Measurements from ENCODE around the gene SON. TPM values are rescaled to one million over a fixed set of nuclear protein-coding genes. Genes with fewer than 3 reads are reported as not detected.

SON gene
- total RNA-seq, 4 donors from 2014 or later: 223 to 312 (median 267) TPM

DNA sequence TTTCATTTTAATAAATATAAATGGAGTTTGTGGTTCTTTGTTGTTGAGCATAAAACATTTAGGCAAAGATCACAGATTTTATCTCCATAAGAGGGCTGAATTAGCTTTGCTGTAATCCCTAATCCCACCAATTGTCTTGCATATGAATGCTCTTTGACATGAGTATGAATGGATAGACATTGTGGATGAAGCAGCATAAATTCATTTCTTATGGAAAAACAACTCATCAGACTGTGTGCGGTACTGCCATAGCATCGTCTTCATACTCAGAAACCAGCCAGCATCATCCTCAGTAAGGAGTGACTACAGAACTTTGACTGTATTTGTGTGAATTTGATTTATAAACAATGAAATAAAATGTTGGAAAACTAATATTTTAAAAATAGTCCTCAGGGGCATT lies 19.6 kb downstream of the SON start:
- TF ChIP-seq, protein P1, sequence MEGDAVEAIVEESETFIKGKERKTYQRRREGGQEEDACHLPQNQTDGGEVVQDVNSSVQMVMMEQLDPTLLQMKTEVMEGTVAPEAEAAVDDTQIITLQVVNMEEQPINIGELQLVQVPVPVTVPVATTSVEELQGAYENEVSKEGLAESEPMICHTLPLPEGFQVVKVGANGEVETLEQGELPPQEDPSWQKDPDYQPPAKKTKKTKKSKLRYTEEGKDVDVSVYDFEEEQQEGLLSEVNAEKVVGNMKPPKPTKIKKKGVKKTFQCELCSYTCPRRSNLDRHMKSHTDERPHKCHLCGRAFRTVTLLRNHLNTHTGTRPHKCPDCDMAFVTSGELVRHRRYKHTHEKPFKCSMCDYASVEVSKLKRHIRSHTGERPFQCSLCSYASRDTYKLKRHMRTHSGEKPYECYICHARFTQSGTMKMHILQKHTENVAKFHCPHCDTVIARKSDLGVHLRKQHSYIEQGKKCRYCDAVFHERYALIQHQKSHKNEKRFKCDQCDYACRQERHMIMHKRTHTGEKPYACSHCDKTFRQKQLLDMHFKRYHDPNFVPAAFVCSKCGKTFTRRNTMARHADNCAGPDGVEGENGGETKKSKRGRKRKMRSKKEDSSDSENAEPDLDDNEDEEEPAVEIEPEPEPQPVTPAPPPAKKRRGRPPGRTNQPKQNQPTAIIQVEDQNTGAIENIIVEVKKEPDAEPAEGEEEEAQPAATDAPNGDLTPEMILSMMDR (IDR thresholded peaks at IDR 0.05; ENCODE audit: low read depth): no peak

DNA sequence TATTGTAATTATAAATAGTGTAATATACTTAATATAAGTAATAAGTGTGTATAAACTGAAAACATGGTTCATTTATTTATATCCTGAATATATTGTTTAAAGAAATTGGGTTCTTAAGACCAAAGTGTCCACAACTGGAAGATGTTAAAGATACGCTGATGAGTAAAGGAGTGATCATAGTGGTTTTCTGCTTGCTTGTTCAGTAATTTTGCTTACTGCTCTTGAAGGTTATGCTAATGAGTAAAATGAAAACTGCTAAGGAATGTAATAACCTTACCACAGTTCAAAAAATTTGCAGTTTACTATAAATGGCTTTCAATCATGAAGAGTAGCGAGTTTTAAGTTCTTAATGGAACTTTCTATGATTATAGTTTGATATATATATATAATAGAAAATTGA lies 23.7 kb downstream of the SON start:
- TF ChIP-seq, protein P1 (IDR thresholded peaks at IDR 0.05; ENCODE audit: low read depth): no peak

DNA sequence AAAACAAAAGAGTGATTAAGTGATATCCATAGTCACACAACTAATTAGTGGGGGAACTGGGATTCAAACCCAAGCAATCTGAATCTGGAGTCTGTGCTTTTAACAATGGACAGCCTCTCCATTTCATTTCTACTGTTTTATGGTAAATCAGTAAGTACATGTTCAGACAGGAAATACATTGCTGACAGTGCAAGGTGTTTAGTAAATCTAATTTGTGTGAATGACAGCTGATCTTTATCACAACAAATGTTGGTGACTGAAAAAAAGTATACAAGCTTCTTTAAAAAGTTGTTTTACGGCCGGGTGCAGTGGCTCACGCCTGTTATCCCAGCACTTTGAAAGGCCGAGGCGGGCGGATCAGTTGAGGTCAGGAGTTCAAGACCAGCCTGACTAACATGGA lies 25.1 kb downstream of the SON start:
- TF ChIP-seq, protein P1 (IDR thresholded peaks at IDR 0.05; ENCODE audit: low read depth): no peak

DNA sequence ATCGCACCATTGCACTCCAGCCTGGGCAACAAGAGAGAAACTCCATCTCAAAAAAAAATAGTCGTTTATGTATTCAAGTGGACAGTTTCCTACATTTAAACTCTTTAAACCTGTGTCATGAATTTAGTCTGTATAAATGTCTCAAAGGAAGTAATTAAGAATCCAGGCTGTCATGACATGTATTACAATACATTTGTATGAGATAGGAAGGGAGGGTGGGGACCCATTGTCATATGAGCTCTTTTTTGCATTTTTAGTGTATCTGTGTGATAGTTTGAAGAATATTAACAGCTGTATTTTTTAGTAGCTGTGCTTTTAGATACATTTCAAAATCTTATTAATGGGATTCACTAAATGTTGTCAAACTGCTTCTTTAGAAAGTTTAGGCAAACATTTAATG lies 25.6 kb downstream of the SON start:
- TF ChIP-seq, protein P1 (IDR thresholded peaks at IDR 0.05; ENCODE audit: low read depth): no peak

DNA sequence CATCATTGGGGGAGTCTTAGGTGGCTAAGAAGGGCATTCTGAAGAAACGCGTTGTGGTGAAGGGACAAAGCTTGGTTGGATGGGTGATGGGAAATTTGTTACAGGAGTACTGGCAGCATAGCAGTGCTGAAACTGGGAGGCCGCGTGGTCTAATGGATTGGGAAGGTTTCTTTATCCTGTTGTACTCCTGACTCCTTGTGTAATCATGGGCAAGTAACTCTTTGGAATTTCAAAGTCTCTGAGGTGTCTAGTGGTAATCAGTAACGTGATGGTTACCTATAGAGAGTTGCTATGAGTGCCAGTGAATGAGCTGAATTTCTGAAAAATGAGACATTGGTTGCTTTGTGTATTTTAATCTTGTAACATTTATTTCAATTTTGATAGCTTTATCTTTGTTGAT lies 27.2 kb downstream of the SON start:
- TF ChIP-seq, protein P1 (IDR thresholded peaks at IDR 0.05; ENCODE audit: low read depth): no peak

DNA sequence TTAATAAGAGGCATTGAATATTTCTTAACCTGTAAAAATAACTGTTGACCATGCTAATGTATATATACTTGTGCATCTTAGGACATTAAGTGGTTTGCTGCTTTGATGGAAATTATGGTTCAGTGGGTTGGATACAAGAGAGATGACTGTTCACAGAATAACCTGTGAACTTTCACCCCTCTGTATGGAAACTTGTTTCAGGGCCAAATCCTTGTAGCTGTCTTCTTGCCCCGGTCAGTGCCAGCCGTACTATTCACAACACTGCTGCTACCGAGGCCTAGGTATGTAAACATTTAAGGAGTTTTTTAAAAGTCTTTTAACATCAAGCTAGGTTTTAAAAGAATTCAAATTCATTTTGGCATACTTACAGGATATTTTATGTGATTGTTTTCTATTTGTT lies 29.5 kb downstream of the SON start:
- TF ChIP-seq, protein P1 (IDR thresholded peaks at IDR 0.05; ENCODE audit: low read depth): no peak

DNA sequence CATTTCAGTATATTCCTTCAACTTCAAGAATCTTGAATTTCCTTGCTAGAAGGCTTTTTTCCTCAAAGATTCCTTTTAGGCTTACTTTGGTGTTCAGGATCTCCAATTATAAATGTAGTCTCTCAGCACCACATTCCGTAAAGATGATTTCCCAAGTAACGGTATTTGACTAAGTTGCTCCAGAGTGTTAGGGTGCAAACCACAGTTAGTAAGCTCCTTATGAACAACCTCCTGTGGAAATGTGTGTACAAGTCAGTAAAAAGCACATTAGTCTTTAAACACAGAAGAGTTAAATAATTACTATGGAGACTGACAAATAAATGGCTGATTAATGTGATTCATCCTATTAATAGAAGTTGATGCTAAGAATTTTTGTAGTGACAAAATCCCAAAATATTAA lies 35.4 kb downstream of the SON start:
- TF ChIP-seq, protein P1 (IDR thresholded peaks at IDR 0.05; ENCODE audit: low read depth): no peak

Data from subcutaneous adipose tissue (tissue), 4 donors.